Measurements from ENCODE around the gene ATXN1. TPM values are rescaled to one million over a fixed set of nuclear protein-coding genes. Genes with fewer than 3 reads are reported as not detected.

The ATXN1 gene
- total RNA-seq, 1 donor from 2014 or later: 33.7 TPM

- no peak overlapping the region for H3K27ac Mint-ChIP-seq
- DNase-seq (ENCODE audit: extremely low spot score, unreplicated experiment): no peak
- peaks cover 13% of the 10 kb centered on the region for H3K36me3 Mint-ChIP-seq
- H3K9me3 Mint-ChIP-seq: no peaks in the 10 kb centered on the region
- no peak overlapping the region for H3K4me3 Mint-ChIP-seq
- TF ChIP-seq CTCF (conservative IDR thresholded peaks at IDR 0.05): no peak
- no peaks in the 10 kb centered on the region for H3K27me3 Mint-ChIP-seq
- peaks cover 8% of the 10 kb centered on the region for H3K4me1 Mint-ChIP-seq (ENCODE audit: unreplicated experiment)
Observed at GRCh38 chr6:16487996-16488674, 273.1 kb downstream of the ATXN1 start.

GRCh38 chr6:16486661-16487060 is 274.6 kb downstream of the ATXN1 start:
- Mint-ChIP-seq H3K4me1 (ENCODE audit: unreplicated experiment) (peaks cover 8% of the 10 kb centered on the region), H3K27me3 (no peaks in the 10 kb centered on the region), H3K36me3 (peaks cover 15% of the 10 kb centered on the region), H3K9me3 (no peaks in the 10 kb centered on the region), H3K4me3 (no peak overlapping the region), H3K27ac (no peak overlapping the region)
- no peak for DNase-seq (ENCODE audit: extremely low spot score, unreplicated experiment)
- TF ChIP-seq CTCF (conservative IDR thresholded peaks at IDR 0.05): no peak

GRCh38 chr6:16483315-16483875 is 277.9 kb downstream of the ATXN1 start:
- Mint-ChIP-seq H3K4me3 (no peak overlapping the region), H3K27me3 (no peaks in the 10 kb centered on the region)

GRCh38 chr6:16482702-16483314 is 278.5 kb downstream of the ATXN1 start:
- no peak overlapping the region for H3K4me3 Mint-ChIP-seq
- H3K27me3 Mint-ChIP-seq: no peaks in the 10 kb centered on the region
- peaks cover 23% of the 10 kb centered on the region for H3K36me3 Mint-ChIP-seq
- no peak for TF ChIP-seq CTCF (conservative IDR thresholded peaks at IDR 0.05)
- no peak for DNase-seq (ENCODE audit: extremely low spot score, unreplicated experiment)
- peaks cover 5% of the 10 kb centered on the region for H3K9me3 Mint-ChIP-seq
- H3K27ac Mint-ChIP-seq: no peak overlapping the region
- peaks cover under 1% of the 10 kb centered on the region for H3K4me1 Mint-ChIP-seq (ENCODE audit: unreplicated experiment)

More at GRCh38 chr6:16483315-16483875, 277.9 kb downstream of the ATXN1 start:
- no peak for DNase-seq (ENCODE audit: extremely low spot score, unreplicated experiment)
- peaks cover 23% of the 10 kb centered on the region for H3K36me3 Mint-ChIP-seq
- peaks cover 6% of the 10 kb centered on the region for H3K4me1 Mint-ChIP-seq (ENCODE audit: unreplicated experiment)
- no peak for TF ChIP-seq CTCF (conservative IDR thresholded peaks at IDR 0.05)
- peaks cover 5% of the 10 kb centered on the region for H3K9me3 Mint-ChIP-seq
- no peak overlapping the region for H3K27ac Mint-ChIP-seq

GRCh38 chr6:16481697-16482399 is 279.4 kb downstream of the ATXN1 start:
- Mint-ChIP-seq H3K4me3 (no peak overlapping the region), H3K27ac (no peak overlapping the region), H3K36me3 (peaks cover 26% of the 10 kb centered on the region), H3K4me1 (ENCODE audit: unreplicated experiment) (peaks cover 4% of the 10 kb centered on the region), H3K9me3 (peaks cover 5% of the 10 kb centered on the region), H3K27me3 (no peaks in the 10 kb centered on the region)
- TF ChIP-seq CTCF (conservative IDR thresholded peaks at IDR 0.05): no peak
- DNase-seq (ENCODE audit: extremely low spot score, unreplicated experiment): no peak
